ENCODE data around the gene KCNJ6.
"Not testable (repeated sequence)": the region's sequence is repeated elsewhere in the genome, so short reads cannot be mapped to it uniquely, and the experiment has no call there.

The KCNJ6 gene

GRCh38 chr21:37916310-37917051 is at the start of gene KCNJ6:
Gene KCNJ6 (minus strand): TSS chr21:37916457. CDS start chr21:37840682, 75,775 bp downstream.
- no peak for DNase-seq

GRCh38 chr21:37965088-37965805 is 49.0 kb upstream of the KCNJ6 start:
- DNase-seq = no peak

- no peak for DNase-seq
These were observed 42.3 kb upstream of the KCNJ6 start for GRCh38 chr21:37958537-37958936.

GRCh38 chr21:37956772-37957171 is 40.5 kb upstream of the KCNJ6 start:
- DNase-seq = no peak

- DNase-seq = no peak
These were observed 28.8 kb upstream of the KCNJ6 start for GRCh38 chr21:37945036-37945435.

GRCh38 chr21:37944496-37944895 is 28.2 kb upstream of the KCNJ6 start:
- no peak for DNase-seq

- DNase-seq = no peak
These were observed 24.4 kb upstream of the KCNJ6 start for GRCh38 chr21:37940691-37941090.

- no peak for DNase-seq
These were observed 23.6 kb upstream of the KCNJ6 start for GRCh38 chr21:37939838-37940237.

GRCh38 chr21:37939251-37939650 is 23.0 kb upstream of the KCNJ6 start:
- DNase-seq = no peak

GRCh38 chr21:37937668-37938067 is 21.4 kb upstream of the KCNJ6 start:
- DNase-seq = no peak

GRCh38 chr21:37936010-37936785 is 19.9 kb upstream of the KCNJ6 start:
- no peak for DNase-seq

- no peak for DNase-seq
These were observed 16.7 kb upstream of the KCNJ6 start for GRCh38 chr21:37932936-37933335.

GRCh38 chr21:37927711-37928110 is 11.5 kb upstream of the KCNJ6 start:
- no peak for DNase-seq

GRCh38 chr21:37921091-37921490 is 4.8 kb upstream of the KCNJ6 start:
- DNase-seq = no peak

GRCh38 chr21:37920302-37920701 is 4.0 kb upstream of the KCNJ6 start:
- not testable (repeated sequence) for DNase-seq

- no peak for DNase-seq
These were observed 1.4 kb upstream of the KCNJ6 start for GRCh38 chr21:37917612-37918011.

- DNase-seq = no peak
These were observed 332 bp downstream of the KCNJ6 start for GRCh38 chr21:37915941-37916309.

- no peak for DNase-seq
These were observed 753 bp downstream of the KCNJ6 start for GRCh38 chr21:37915497-37915911.

GRCh38 chr21:37912616-37913015 is 3.6 kb downstream of the KCNJ6 start:
- no peak for DNase-seq

- no peak for DNase-seq
These were observed 6.3 kb downstream of the KCNJ6 start for GRCh38 chr21:37909936-37910335.

GRCh38 chr21:37908691-37909090 is 7.6 kb downstream of the KCNJ6 start:
- no peak for DNase-seq

GRCh38 chr21:37907076-37907475 is 9.2 kb downstream of the KCNJ6 start:
- no peak for DNase-seq

GRCh38 chr21:37905291-37905690 is 11.0 kb downstream of the KCNJ6 start:
- DNase-seq = no peak

- no peak for DNase-seq
These were observed 11.4 kb downstream of the KCNJ6 start for GRCh38 chr21:37904856-37905255.

All from activated gamma-delta T cell treated with Interleukin-2 at 50 U/mL for 16 hours (primary cell).